AML-193 (cell line): ENCODE data around the gene LRBA.
A peak's percentile ranks its signal among the peaks of the same experiment; 100 is the strongest.
"Not testable (repeated sequence)": the region's sequence is repeated elsewhere in the genome, so short reads cannot be mapped to it uniquely, and the experiment has no call there.

Experiments
- DNase-seq, 2 experiments: peaks; one replicate each; lab custom pipeline; 2025; lab: John Stamatoyannopoulos, UW

The LRBA gene

GRCh38 chr4:150973626-150974251 lies 41.3 kb downstream of the LRBA start:
- DNase-seq: no peak

GRCh38 chr4:150972592-150972991 lies 42.5 kb downstream of the LRBA start:
- DNase-seq: no peak

- no peak for DNase-seq
Observed at GRCh38 chr4:150971901-150972300, 43.2 kb downstream of the LRBA start.

- DNase-seq: no peak
Observed at GRCh38 chr4:150970685-150971151, 44.4 kb downstream of the LRBA start.

GRCh38 chr4:150964754-150965153 lies 50.3 kb downstream of the LRBA start:
- DNase-seq: no peak

DNA sequence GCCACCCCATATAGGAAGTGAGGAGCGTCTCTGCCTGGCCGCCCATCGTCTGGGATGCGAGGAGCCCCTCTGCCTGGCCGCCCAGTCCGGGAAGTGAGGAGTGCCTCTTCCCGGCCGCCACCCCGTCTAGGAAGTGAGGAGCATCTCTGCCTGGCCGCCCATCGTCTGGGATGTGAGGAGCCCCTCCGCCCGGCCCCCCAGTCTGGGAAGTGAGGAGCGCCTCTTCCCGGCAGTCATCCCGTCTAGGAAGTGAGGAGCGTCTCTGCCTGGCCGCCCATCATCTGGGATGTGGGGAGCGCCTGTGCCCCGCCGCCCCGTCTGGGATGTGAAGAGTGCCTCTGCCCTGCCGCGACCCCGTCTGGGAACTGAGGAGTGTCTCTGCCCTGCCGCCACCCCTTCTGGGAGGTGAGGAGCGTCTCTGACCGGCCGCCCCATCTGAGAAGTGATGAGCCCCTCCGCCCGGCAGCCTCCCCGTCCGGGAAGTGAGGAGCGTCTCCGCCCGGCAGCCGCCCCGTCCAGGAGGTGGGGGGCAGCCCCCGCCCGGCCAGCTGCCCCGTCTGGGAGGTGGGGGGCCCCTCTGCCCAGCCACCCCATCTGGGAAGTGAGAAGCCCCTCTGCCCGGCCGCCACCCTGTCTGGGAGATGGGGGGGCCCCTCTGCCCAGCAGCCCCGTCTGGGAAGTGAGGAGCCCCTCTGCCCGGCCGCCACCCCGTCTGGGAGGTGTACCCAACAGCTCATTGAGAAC lies 51.3 kb downstream of the LRBA start:
- not testable (repeated sequence) for DNase-seq

DNA sequence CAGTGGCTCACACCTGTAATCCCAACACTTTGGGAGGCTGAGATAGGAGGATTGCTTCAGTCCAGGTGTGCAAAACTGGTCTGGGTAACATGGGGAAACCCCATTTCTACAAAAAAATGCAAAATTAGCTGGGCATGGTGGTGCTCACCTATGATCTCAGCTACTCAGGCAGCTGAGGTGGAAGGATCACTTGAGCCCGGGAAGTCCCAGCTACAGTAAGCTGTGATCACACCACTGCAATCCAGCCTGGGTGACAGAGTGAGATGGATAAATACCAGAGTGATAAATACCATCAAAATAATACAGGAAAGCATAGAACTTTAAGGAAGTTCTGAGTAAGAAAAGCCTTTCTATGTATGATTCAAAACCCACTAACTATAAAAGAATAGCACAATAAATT lies 52.8 kb downstream of the LRBA start:
- DNase-seq: no peak

- no peak for DNase-seq
Observed at GRCh38 chr4:150961566-150961965, 53.5 kb downstream of the LRBA start.

DNA sequence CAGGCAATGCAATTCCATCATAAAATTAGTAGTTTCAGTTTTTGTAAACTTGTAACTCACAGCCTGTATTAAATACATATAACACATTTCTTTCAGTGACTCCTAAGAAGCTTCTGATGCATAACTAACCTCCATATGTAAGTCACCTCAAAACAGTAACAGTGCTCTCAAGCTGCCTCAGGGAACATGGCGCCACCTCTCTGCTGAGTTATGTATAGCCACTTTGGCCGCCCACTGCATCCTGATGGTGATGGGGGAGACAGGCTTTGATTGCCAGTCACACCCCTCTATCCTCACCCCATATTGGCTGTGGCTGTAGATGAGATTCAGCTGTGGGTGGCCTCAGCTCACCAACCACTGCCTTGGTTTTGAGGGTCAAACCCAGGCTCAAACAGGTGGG lies 54.3 kb downstream of the LRBA start:
- DNase-seq: peak; percentile 53 to 60

- peak; percentile 7 to 55 for DNase-seq
Observed at GRCh38 chr4:150960079-150960478, 55.0 kb downstream of the LRBA start.

DNA sequence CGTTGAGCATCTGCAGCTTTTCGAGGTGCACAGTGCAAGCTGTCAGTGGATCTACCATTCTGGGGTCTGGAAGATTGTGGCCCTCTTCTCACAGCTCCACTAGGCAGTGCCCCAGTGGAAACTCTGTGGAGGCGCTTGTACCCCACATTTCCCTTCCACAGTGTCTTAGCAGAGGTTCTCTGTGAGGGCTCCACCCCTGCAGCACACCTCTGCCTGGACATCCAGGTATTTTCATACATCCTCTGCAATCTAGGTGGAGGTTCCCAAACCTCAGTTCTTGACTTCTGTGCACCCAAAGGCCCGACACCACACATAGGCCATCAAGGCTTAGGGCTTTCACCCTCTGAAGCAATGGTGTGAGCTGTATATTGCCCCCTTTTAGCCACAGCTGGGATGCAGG lies 57.1 kb downstream of the LRBA start:
- not testable (repeated sequence) for DNase-seq

- DNase-seq: not testable (repeated sequence)
Observed at GRCh38 chr4:150957095-150957494, 58.0 kb downstream of the LRBA start.

DNA sequence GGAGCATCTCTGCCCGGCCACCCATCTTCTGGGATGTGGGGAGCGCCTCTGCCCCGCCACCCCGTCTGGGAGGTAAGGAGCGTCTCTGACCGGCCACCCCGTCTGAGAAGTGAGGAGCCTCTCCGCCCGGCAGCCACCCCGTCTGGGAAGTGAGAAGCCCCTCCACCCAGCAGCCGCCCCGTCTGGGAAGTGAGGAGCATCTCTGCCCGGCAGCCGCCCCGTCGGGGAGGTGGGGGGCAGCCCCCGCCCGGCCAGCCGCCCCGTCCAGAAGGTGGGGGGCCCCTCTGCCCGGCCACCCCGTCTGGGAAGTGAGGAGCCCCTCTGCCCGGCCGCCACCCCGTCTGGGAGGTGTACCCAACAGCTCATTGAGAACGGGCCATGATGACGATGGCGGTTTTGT lies 61.2 kb downstream of the LRBA start:
- DNase-seq: not testable (repeated sequence)

- DNase-seq: no peak
Observed at GRCh38 chr4:150952167-150952845, 62.8 kb downstream of the LRBA start.

GRCh38 chr4:150950657-150951288 lies 64.3 kb downstream of the LRBA start:
- peak in 1 of 2 experiments; percentile 5 for DNase-seq

DNA sequence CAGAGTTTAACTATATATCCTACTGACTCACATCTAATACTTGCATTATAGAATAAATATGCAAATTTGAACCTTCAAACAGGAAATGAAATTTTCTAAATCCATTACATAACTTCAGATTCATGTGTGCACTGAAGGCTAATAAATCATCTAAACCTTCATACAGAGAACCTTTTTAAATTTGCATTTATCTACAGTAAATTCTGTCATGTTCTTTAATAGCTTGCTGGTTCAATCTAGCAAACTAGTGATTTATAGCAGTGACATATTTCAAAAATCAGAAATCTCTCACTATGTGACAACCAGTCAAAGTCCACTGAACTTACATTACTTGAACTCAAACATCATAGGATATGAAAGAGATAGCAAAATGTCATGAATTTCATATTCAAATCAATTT lies 65.1 kb downstream of the LRBA start:
- DNase-seq: no peak

- no peak for DNase-seq
Observed at GRCh38 chr4:150949342-150949741, 65.7 kb downstream of the LRBA start.

DNA sequence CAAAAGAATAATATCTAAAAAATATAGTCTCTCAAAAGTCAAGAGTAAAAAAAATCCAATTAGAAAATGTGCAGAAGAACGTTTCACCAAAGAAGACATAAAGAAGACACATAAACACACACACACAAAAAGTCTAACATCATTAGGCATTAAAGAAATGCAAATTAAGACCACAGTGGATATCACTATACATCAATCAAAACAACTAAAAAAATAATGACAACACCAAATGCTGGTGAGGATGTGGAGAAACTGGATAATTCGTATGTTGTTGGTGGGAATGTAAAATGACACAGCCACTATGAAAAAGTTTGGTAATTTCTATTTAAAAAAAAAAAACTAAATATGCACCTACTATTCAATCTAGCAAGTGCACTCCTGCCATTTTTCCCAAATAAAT lies 66.4 kb downstream of the LRBA start:
- no peak for DNase-seq

- no peak for DNase-seq
Observed at GRCh38 chr4:150948074-150948473, 67.0 kb downstream of the LRBA start.

DNA sequence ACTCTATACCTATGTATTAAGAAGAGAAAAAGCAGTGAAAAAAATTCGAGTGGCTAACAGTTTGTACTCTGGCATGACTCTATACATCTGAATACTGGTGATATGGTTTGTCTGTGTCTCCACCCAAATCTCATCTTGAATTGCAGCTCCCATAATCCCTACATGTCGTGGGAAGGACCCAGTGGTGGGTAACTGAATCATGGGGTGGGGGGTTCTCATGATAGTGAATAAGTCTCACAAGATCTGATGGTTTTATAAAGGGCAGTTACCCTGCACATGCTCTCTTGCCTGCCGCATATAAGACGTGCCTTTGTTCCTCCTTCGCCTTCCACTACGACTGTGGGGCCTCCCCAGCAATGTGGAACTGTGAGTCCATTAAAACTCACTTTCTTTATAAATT lies 70.4 kb downstream of the LRBA start:
- DNase-seq: no peak

GRCh38 chr4:150943818-150944217 lies 71.3 kb downstream of the LRBA start:
- DNase-seq: no peak

DNA sequence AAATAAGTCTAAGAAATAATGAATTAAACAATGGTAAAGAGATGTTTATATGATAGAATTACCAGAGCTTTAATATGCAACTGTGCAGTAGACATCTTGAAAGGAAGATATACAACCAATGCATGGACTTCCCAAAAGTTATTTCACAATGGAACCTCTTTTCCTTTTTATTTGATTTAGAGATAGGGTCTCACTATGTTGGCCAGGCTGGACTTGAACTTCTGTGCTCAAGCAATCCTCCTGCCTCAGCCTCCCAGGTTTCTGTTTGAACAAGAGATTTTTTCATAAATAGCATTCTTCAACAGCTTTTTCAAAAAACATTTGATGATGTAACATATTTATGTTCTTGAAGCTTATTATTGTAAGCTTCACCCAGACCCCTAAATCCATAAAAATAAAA lies 72.0 kb downstream of the LRBA start:
- DNase-seq: no peak

- DNase-seq: no peak
Observed at GRCh38 chr4:150942539-150942938, 72.5 kb downstream of the LRBA start.
